SK-N-SH treated with all-trans-retinoic acid at 6 μM for 48 hours (cell line): Measurements from ENCODE around the gene MALRD1.
"Not testable (repeated sequence)": the region's sequence is repeated elsewhere in the genome, so short reads cannot be mapped to it uniquely, and the experiment has no call there.

Experiments used
- ATAC-seq: fragments of 200-7000 bp; cut with Tn5 transposase; 3 replicates; pipeline ENCODE4 v1.9.1; 2020; ENCODE audit warnings: mild to moderate bottlenecking, moderate library complexity
- ARNTL ChIP-seq: fragments of 450-650 bp; formaldehyde crosslinking; IDR thresholded peaks from 2 replicates; pipeline ENCODE4 v1.5.0; 2020; ENCODE audit warnings: low read depth, mild to moderate bottlenecking, moderate library complexity, borderline replicate concordance
- BACH2 ChIP-seq: fragments of 250-450 bp; sonication (Bioruptor Pico); IDR thresholded peaks from 2 replicates; pipeline ENCODE4 v1.9.0; 2021; ENCODE audit warnings: mild to moderate bottlenecking, borderline replicate concordance
- CREB5 ChIP-seq: fragments of 250-450 bp; sonication (Bioruptor Pico); IDR thresholded peaks from 2 replicates; pipeline ENCODE4 v1.5.1; 2020; ENCODE audit warnings: low read depth, mild to moderate bottlenecking, moderate library complexity
- CSRNP3 ChIP-seq: fragments of 250-450 bp; sonication (Bioruptor Pico); IDR thresholded peaks from 2 replicates; pipeline ENCODE4 v1.5.1; 2021; ENCODE audit warnings: mild to moderate bottlenecking, moderate library complexity
- ESRRG ChIP-seq: fragments of 250-450 bp; sonication (Bioruptor Pico); IDR thresholded peaks from 2 replicates; pipeline ENCODE4 v1.6.1; 2021; ENCODE audit warnings: mild to moderate bottlenecking
- GLIS3 ChIP-seq: fragments of 250-450 bp; sonication (Bioruptor Pico); IDR thresholded peaks from 2 replicates; pipeline ENCODE4 v1.5.0; 2020; ENCODE audit warnings: mild to moderate bottlenecking, moderate library complexity
- ISL1 ChIP-seq: fragments of 250-450 bp; sonication (Bioruptor Pico); IDR thresholded peaks from 2 replicates; pipeline ENCODE4 v2.1.2; 2022; ENCODE audit warnings: mild to moderate bottlenecking, moderate library complexity
- PATZ1 ChIP-seq: fragments of 250-450 bp; sonication (Bioruptor Pico); IDR thresholded peaks from 2 replicates; pipeline ENCODE4 v1.8.0; 2020; ENCODE audit warnings: mild to moderate bottlenecking, moderate library complexity, borderline replicate concordance
- POU6F1 ChIP-seq: fragments of 250-450 bp; sonication (Bioruptor Pico); IDR thresholded peaks from 2 replicates; pipeline ENCODE4 v1.8.0; 2021; ENCODE audit warnings: low read depth, mild to moderate bottlenecking, moderate library complexity, borderline replicate concordance
- PPARA ChIP-seq: fragments of 250-450 bp; sonication (Bioruptor Pico); IDR thresholded peaks from 2 replicates; pipeline ENCODE4 v1.5.0; 2020; ENCODE audit warnings: mild to moderate bottlenecking, borderline replicate concordance
- RARB ChIP-seq: fragments of 250-450 bp; sonication (Bioruptor Pico); IDR thresholded peaks from 2 replicates; pipeline ENCODE4 v1.8.0; 2021; ENCODE audit warnings: mild to moderate bottlenecking, moderate library complexity
- SNAI2 ChIP-seq: fragments of 250-450 bp; sonication (Bioruptor Pico); IDR thresholded peaks from 2 replicates; pipeline ENCODE4 v1.5.0; 2020; ENCODE audit warnings: mild to moderate bottlenecking, moderate library complexity
- TCF4 ChIP-seq: fragments of 250-450 bp; sonication (Bioruptor Pico); IDR thresholded peaks from 2 replicates; pipeline ENCODE4 v1.8.0; 2021; ENCODE audit warnings: mild to moderate bottlenecking, moderate library complexity, borderline replicate concordance
- TOX ChIP-seq: fragments of 250-450 bp; sonication (Bioruptor Pico); IDR thresholded peaks from 2 replicates; pipeline ENCODE4 v1.8.0; 2021; ENCODE audit warnings: mild to moderate bottlenecking, moderate library complexity, borderline replicate concordance
- TSHZ2 ChIP-seq: fragments of 250-450 bp; sonication (Bioruptor Pico); IDR thresholded peaks from 2 replicates; pipeline ENCODE4 v1.5.0; 2020; ENCODE audit warnings: mild to moderate bottlenecking, moderate library complexity
- ZC3H10 ChIP-seq: fragments of 250-450 bp; sonication (Bioruptor Pico); IDR thresholded peaks from 2 replicates; pipeline ENCODE4 v1.5.1; 2021; ENCODE audit warnings: mild to moderate bottlenecking, moderate library complexity
- ZFP3 ChIP-seq: fragments of 250-450 bp; sonication (Bioruptor Pico); IDR thresholded peaks from 2 replicates; pipeline ENCODE4 v1.5.0; 2020; ENCODE audit warnings: mild to moderate bottlenecking, moderate library complexity
- ZFP30 ChIP-seq: fragments of 450-650 bp; formaldehyde crosslinking; IDR thresholded peaks from 2 replicates; pipeline ENCODE4 v1.5.0; 2022; ENCODE audit warnings: mild to moderate bottlenecking, moderate library complexity
- ZNF565 ChIP-seq: fragments of 450-650 bp; formaldehyde crosslinking; conservative IDR thresholded peaks from 2 replicates; pipeline ENCODE4 v1.5.0; 2020; ENCODE audit warnings: low read depth, mild to moderate bottlenecking, moderate library complexity
- ZNF70 ChIP-seq: fragments of 450-650 bp; formaldehyde crosslinking; IDR thresholded peaks from 2 replicates; pipeline ENCODE4 v1.5.0; 2020; ENCODE audit warnings: mild to moderate bottlenecking, moderate library complexity
- ZNF8 ChIP-seq: fragments of 450-650 bp; formaldehyde crosslinking; IDR thresholded peaks from 2 replicates; pipeline ENCODE4 v1.5.0; 2020; ENCODE audit warnings: mild to moderate bottlenecking, moderate library complexity

Gene MALRD1

GRCh38 chr10:19764111-19764510 is 715.5 kb downstream of the MALRD1 start:
- TF ChIP-seq TSHZ2 (CRISPR knock-in tag): no peak
- TF ChIP-seq, all 23 proteins: peak for 0
- ATAC-seq: no peak

- no peak for ATAC-seq
- no peak for TF ChIP-seq TCF4 (CRISPR knock-in tag)
- no peak for TF ChIP-seq PPARA (CRISPR knock-in tag)
- no peak for TF ChIP-seq GLIS3
- TF ChIP-seq TSHZ2 (CRISPR knock-in tag): no peak
- TF ChIP-seq ZNF565 (CRISPR knock-in tag): no peak
- no peak for TF ChIP-seq ZFP3
- no peak for TF ChIP-seq ZFP30 (CRISPR knock-in tag)
- TF ChIP-seq SNAI2 (CRISPR knock-in tag): no peak
- TF ChIP-seq TOX (CRISPR knock-in tag): no peak
- no peak for TF ChIP-seq RARB
- TF ChIP-seq ZNF70: no peak
- no peak for TF ChIP-seq ESRRG (CRISPR knock-in tag)
- TF ChIP-seq ZC3H10: no peak
- TF ChIP-seq PATZ1 (CRISPR knock-in tag): no peak
- no peak for TF ChIP-seq ZNF8 (CRISPR knock-in tag)
Measured at GRCh38 chr10:19767876-19768275, 719.3 kb downstream of the MALRD1 start.

GRCh38 chr10:19769826-19770225 is 721.2 kb downstream of the MALRD1 start:
- ATAC-seq: not testable (repeated sequence)

- no peak for ATAC-seq
- TF ChIP-seq ZC3H10 (no peak), ZNF565 (CRISPR knock-in tag) (no peak), ISL1 (CRISPR knock-in tag) (no peak), CREB5 (CRISPR knock-in tag) (no peak), ARNTL (CRISPR knock-in tag) (no peak), POU6F1 (CRISPR knock-in tag) (no peak), TCF4 (CRISPR knock-in tag) (no peak), BACH2 (CRISPR knock-in tag) (no peak), ZNF70 (no peak), TSHZ2 (CRISPR knock-in tag) (no peak), TOX (CRISPR knock-in tag) (no peak), ZNF8 (CRISPR knock-in tag) (no peak), ZFP30 (CRISPR knock-in tag) (no peak), CSRNP3 (no peak)
- TF ChIP-seq, all 23 proteins: peak for 0
Measured at GRCh38 chr10:19772972-19773371, 724.4 kb downstream of the MALRD1 start.
